GM18502 (cell line): ENCODE data around the gene CT45A8.
"Not testable (repeated sequence)": the region's sequence is repeated elsewhere in the genome, so short reads cannot be mapped to it uniquely, and the experiment has no call there.

ENCODE experiments used
- ATAC-seq: cut with Tn5 transposase; IDR thresholded peaks from one replicate; pipeline ENCODE4 v1.9.1; 2021; ENCODE audit warnings: mild to moderate bottlenecking; ENCODE audit not compliant: unreplicated experiment, poor library complexity

Gene CT45A8, protein sequence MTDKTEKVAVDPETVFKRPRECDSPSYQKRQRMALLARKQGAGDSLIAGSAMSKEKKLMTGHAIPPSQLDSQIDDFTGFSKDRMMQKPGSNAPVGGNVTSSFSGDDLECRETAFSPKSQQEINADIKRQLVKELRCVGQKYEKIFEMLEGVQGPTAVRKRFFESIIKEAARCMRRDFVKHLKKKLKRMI

DNA sequence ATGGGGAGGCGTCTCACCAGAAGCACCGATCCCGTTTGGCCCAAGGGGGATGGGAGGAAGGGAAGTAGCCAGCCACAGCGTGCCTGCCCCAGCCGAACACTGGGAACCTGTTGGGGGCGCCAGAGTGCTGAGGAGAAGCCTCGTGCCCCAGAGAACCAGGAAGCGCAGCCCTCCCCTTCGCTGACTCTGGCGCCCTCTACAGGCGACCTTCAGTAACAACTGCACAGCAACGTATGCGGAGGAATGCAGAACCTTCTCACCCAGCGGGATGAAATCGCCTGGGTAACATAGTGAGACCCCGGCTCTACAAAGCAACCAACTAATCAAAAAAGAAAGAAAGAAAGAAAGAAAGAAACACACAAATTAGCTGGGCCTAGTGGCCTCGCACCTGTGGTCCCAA lies at the start of gene CT45A8:
Gene CT45A8, minus strand, starts transcription at position 101 of the 400 bp plus-strand sequence. CDS start 3,755 bp downstream, outside the sequence.
- not testable (repeated sequence) for ATAC-seq

DNA sequence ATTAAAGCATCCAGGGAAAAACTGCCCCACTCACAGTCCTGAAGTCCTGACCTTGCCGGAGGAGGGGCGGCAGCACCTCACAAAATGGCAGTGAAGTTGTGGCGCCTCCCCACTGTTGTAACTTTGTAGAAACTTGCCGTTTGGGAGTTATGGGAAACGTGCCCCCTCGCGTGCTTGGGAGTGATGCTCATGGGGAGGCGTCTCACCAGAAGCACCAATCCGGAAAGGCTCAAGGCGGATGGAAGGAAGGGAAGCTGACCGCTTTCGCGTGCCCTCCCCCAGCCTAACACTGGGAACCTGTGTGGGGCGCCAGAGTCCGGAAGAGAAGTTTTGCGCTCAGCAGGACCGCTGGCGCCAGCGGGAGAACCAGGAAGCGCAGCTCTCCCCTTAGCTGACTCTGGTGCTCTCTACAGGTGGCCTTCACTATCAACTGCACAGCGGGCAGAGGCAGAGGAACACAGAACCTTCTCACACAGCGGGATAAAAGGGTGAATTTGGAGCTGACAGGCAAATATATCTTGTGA lies 39.0 kb upstream of the CT45A8 start, which contains the start of the genes CT45A10 and SAGE1:
Gene CT45A10, minus strand, starts transcription at position 151 of the 524 bp plus-strand sequence. CDS start 8,100 bp downstream, outside the sequence.
Gene SAGE1, plus strand, starts transcription at position 423 of the 524 bp plus-strand sequence. CDS start 2,527 bp downstream, outside the sequence.
- ATAC-seq, result no peak

DNA sequence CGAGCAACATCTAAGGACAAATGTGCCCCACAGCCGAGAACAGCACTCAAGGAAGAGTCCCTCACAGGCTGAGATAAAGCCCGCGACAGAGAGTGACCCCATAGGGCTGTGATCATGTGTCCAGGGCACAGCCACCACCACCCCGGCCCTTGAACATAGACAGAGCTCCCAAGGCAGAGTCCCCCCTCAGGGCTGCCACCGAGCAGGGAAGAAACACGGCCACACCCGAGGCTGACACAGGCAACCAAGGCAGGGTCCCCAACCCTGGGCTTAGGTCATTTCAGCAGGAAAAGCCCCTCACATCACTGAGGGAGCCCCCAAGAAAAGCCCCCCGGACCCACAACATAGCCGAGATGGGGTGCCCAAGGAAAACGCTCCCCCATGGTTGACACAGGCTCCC lies 38.4 kb upstream of the CT45A8 start:
- no peak for ATAC-seq

DNA sequence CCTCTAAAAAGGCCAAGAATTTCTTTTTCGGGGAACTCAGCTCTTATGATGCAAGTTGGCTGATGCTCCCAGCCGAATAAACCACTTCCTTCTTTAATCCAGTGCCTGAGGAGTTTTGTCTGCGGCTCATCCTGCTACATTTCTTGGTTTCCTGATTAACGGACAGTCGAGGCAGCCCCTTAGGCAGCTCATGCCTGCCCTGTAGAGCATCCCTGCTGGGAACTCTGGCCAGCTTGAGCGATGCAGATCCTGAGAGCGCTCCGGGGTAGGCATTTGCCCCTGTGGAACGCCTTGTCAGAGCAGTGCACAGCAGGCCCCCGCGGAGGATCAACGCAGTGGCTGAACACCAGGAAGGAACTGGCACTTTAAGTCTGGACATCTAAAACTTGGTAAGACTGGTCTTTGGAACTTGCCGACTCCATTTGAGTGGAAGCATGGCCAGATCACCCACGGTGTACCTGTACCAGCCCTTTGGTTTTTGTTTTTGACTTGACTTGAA lies 35.8 kb upstream of the CT45A8 start:
- ATAC-seq, result no peak

DNA sequence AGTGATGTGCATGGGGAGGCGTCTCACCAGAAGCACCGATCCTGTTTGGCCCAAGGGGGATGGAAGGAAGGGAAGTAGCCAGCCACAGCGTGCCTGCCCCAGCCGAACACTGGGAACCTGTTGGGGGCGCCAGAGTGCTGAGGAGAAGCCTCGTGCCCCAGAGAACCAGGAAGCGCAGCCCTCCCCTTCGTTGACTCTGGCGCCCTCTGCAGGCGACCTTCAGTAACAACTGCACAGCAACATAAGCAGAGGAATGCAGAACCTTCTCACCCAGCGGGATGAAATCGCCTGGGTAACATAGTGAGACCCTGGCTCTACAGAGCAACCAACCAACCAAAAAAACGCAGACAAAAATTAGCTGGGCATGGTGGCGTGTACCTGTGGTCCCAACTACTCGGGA lies 34.6 kb upstream of the CT45A8 start:
- not testable (repeated sequence) for ATAC-seq

DNA sequence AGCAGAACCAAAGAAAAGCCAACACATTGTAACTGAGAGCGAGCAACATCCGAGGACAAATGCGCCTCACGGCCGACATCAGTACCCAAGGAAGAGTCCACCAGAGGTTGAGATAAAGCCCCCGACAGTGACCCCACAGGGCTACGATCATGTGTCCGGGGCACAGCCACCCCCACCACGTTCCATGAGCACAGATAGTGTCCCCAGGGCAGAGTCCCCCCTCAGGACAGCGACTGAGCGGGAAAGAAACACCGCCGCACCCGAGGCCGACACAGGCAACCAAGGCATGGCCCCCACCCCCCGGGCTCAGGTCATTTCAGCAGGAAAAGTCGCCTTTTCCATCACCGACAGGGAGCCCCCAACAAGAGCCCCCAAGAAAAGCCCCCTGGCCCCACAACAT lies 33.9 kb upstream of the CT45A8 start:
- not testable (repeated sequence) for ATAC-seq

DNA sequence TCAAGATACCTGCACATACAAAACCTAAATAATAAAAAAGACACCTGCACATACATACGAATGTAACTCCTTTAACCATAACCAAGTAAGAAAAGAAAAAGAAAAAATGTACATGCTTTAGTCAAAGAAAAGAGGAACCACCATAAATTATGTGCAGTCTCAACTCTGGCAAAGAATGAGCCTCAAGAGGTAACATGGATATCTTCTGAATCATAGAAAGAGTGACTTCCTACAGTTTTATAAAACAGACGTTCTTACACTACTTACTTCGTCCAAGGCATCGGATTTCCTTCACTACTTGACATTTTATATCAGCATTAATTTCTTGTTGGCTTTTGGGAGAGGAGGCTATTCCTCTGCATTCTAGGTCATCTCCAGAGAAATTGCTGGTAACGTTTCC lies 28.4 kb upstream of the CT45A8 start:
- ATAC-seq, result not testable (repeated sequence)

DNA sequence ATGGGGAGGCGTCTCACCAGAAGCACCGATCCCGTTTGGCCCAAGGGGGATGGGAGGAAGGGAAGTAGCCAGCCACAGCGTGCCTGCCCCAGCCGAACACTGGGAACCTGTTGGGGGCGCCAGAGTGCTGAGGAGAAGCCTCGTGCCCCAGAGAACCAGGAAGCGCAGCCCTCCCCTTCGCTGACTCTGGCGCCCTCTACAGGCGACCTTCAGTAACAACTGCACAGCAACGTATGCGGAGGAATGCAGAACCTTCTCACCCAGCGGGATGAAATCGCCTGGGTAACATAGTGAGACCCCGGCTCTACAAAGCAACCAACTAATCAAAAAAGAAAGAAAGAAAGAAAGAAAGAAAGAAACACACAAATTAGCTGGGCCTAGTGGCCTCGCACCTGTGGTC lies 17.4 kb upstream of the CT45A8 start, which contains the start of gene CT45A9:
Gene CT45A9, minus strand, starts transcription at position 101 of the 400 bp plus-strand sequence. CDS start 3,751 bp downstream, outside the sequence.
- ATAC-seq, result not testable (repeated sequence)

DNA sequence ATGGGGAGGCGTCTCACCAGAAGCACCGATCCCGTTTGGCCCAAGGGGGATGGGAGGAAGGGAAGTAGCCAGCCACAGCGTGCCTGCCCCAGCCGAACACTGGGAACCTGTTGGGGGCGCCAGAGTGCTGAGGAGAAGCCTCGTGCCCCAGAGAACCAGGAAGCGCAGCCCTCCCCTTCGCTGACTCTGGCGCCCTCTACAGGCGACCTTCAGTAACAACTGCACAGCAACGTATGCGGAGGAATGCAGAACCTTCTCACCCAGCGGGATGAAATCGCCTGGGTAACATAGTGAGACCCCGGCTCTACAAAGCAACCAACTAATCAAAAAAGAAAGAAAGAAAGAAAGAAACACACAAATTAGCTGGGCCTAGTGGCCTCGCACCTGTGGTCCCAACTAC lies 17.2 kb downstream of the CT45A8 start, which contains the start of gene CT45A7:
Gene CT45A7, minus strand, starts transcription at position 101 of the 400 bp plus-strand sequence. CDS start 3,747 bp downstream, outside the sequence.
- not testable (repeated sequence) for ATAC-seq

DNA sequence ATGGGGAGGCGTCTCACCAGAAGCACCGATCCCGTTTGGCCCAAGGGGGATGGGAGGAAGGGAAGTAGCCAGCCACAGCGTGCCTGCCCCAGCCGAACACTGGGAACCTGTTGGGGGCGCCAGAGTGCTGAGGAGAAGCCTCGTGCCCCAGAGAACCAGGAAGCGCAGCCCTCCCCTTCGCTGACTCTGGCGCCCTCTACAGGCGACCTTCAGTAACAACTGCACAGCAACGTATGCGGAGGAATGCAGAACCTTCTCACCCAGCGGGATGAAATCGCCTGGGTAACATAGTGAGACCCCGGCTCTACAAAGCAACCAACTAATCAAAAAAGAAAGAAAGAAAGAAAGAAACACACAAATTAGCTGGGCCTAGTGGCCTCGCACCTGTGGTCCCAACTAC lies 34.4 kb downstream of the CT45A8 start, which contains the start of gene CT45A2:
Gene CT45A2, minus strand, starts transcription at position 101 of the 400 bp plus-strand sequence. CDS start 3,747 bp downstream, outside the sequence.
- not testable (repeated sequence) for ATAC-seq

DNA sequence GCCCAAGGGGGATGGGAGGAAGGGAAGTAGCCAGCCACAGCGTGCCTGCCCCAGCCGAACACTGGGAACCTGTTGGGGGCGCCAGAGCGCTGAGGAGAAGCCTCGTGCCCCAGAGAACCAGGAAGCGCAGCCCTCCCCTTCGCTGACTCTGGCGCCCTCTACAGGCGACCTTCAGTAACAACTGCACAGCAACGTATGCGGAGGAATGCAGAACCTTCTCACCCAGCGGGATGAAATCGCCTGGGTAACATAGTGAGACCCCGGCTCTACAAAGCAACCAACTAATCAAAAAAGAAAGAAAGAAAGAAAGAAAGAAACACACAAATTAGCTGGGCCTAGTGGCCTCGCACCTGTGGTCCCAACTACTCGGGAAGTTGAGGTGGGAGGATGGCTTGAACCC lies 51.7 kb downstream of the CT45A8 start, which contains the start of gene CT45A6:
Gene CT45A6, minus strand, starts transcription at position 101 of the 400 bp plus-strand sequence. CDS start 3,794 bp downstream, outside the sequence.
- not testable (repeated sequence) for ATAC-seq
